PC-3 (cell line): ENCODE data around the gene PDGFD.

Experiments
- EZH2 ChIP-seq: fragments of 300-600 bp; sonication (generic); IDR thresholded peaks from one replicate; pipeline ENCODE4 v1.6.1; 2017; ENCODE audit warnings: antibody characterized with exemption, mild to moderate bottlenecking, low read length; ENCODE audit not compliant: unreplicated experiment
- EZH2phosphoT487 ChIP-seq: fragments of 300-600 bp; sonication (generic); IDR thresholded peaks from 2 replicates; pipeline ENCODE4 v1.6.1; 2018; ENCODE audit warnings: mild to moderate bottlenecking, antibody characterized with exemption, low read length, borderline replicate concordance
- TF ChIP-seq, protein P1 (sequence below): fragments of 300-600 bp; sonication (generic); conservative IDR thresholded peaks from 2 replicates; pipeline ENCODE4 v1.5.1; 2017; ENCODE audit warnings: antibody characterized with exemption, low read depth, mild to moderate bottlenecking, low read length

GRCh38 chr11:104200688-104201087 is 36.7 kb upstream of the PDGFD start:
- TF ChIP-seq, protein P1, sequence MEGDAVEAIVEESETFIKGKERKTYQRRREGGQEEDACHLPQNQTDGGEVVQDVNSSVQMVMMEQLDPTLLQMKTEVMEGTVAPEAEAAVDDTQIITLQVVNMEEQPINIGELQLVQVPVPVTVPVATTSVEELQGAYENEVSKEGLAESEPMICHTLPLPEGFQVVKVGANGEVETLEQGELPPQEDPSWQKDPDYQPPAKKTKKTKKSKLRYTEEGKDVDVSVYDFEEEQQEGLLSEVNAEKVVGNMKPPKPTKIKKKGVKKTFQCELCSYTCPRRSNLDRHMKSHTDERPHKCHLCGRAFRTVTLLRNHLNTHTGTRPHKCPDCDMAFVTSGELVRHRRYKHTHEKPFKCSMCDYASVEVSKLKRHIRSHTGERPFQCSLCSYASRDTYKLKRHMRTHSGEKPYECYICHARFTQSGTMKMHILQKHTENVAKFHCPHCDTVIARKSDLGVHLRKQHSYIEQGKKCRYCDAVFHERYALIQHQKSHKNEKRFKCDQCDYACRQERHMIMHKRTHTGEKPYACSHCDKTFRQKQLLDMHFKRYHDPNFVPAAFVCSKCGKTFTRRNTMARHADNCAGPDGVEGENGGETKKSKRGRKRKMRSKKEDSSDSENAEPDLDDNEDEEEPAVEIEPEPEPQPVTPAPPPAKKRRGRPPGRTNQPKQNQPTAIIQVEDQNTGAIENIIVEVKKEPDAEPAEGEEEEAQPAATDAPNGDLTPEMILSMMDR = no peak
- TF ChIP-seq EZH2 = no peak
- no peak for TF ChIP-seq EZH2phosphoT487
